Kidney (tissue), 14 donors: ENCODE results near the gene KIF26B. TPM values are rescaled to one million over a fixed set of nuclear protein-coding genes. Genes with fewer than 3 reads are reported as not detected.

Source experiments
- DNase-seq, 5 donors: peaks; one replicate each; pipeline ENCODE4 v3.0.0-alpha.2; 2013 to 2020
- FAIRE-seq: peaks from 2 replicates; lab custom pipeline; 2012; peaks lifted over from hg19 to GRCh38; lab: Jason Lieb, UNC
- H3K27ac ChIP-seq, 2 donors: one replicate each; pipeline ENCODE4 v1.7.0; 2013; ENCODE audit warnings: low read depth in 2 of 2, low read length in 2 of 2, inconsistent platforms in 1 of 2
- H3K27me3 ChIP-seq: one replicate; pipeline ENCODE4 v1.7.1; 2013; ENCODE audit warnings: low read length, inconsistent platforms; ENCODE audit not compliant: control insufficient read depth, insufficient read depth
- H3K36me3 ChIP-seq, 3 donors: one replicate each; pipeline versions ENCODE4 v1.7.0 to v1.7.1; 2013; ENCODE audit warnings: low read length in 3 of 3, control low read depth in 1 of 3, inconsistent platforms in 1 of 3; ENCODE audit not compliant: insufficient read depth in 3 of 3, control insufficient read depth in 2 of 3
- H3K4me1 ChIP-seq, 3 donors: one replicate each; pipeline versions ENCODE4 v1.7.0 to v1.7.1; 2013; ENCODE audit warnings: low read length in 3 of 3, inconsistent platforms in 1 of 3, low read depth in 1 of 3; ENCODE audit not compliant: control insufficient read depth in 2 of 3, insufficient read depth in 2 of 3
- H3K4me3 ChIP-seq, 3 donors: one replicate each; pipeline versions ENCODE4 v1.7.0 to v1.8.1; 2013; ENCODE audit warnings: low read length in 3 of 3, control low read depth in 1 of 3, inconsistent platforms in 1 of 3
- H3K9ac ChIP-seq, 3 donors: one replicate each; pipeline versions ENCODE4 v1.7.0 to v1.7.1; 2013; ENCODE audit warnings: low read length in 3 of 3, control low read depth in 1 of 3, inconsistent platforms in 1 of 3
- H3K9me3 ChIP-seq, 3 donors: one replicate each; pipeline versions ENCODE4 v1.7.0 to v1.7.1; 2013; ENCODE audit warnings: low read length in 3 of 3, control low read depth in 1 of 3, inconsistent platforms in 1 of 3; ENCODE audit not compliant: control insufficient read depth in 2 of 3, insufficient read depth in 1 of 3
- CTCF ChIP-seq: IDR thresholded peaks from 3 replicates; pipeline ENCODE4 v1.5.1; 2012; ENCODE audit warnings: mild to moderate bottlenecking, moderate library complexity, borderline replicate concordance; ENCODE audit not compliant: insufficient read depth; ENCODE audit errors: extremely low read depth
- intact Hi-C: fragments of 100-400 bp; cut with DNase I; formaldehyde crosslinking; loops from one replicate; pipeline ENCODE4 v1.11.1; 2022
- polyA plus RNA-seq: library from polyadenylated mRNA; stranded (reverse); fragments of 350-450 nt; fragmentation: Illumina TruSeq; extraction: RNeasy Lipid Tissue Mini Kit (QIAGEN cat#74804); gene quantifications from one replicate; pipeline ENCODE4 v1.2.3, GENCODE V29; 2014; ENCODE audit warnings: low read depth, low replicate concordance; ENCODE audit not compliant: insufficient read depth
- total RNA-seq: library from RNA; stranded (reverse); fragmentation: NEBNext Ultra II Directional; extraction: Animal tissue kit (Norgen Biotek cat#: 25700); gene quantifications from one replicate; pipeline ENCODE4 v1.2.1, GENCODE V29; 2021
- donor health status: control.
- donor health status: control.
- donor health status: control.
- donor health status: control.
- donor health status: control.
- donor health status: DM: yes; HTN: yes; CAD: no.
- donor health status: Normal renal cell carcinoma (clear cell type).

KIF26B gene
- total and polyA plus RNA-seq, 2 donors from 2014 or later: 0.52 to 10.7 TPM

- intact Hi-C loops: no loop called here
- TF ChIP-seq CTCF: no peak
- FAIRE-seq: no peak
- H3K4me3 ChIP-seq: no peak overlapping the region
- peaks cover 0 to 2% (median 0%) of the 10 kb centered on the region in 3 donors for H3K4me1 ChIP-seq
- no peak for DNase-seq
- H3K9ac ChIP-seq: no peak overlapping the region
- H3K27ac ChIP-seq: no peak overlapping the region
- no peaks in the 10 kb centered on the region for H3K9me3 ChIP-seq
- no peaks in the 10 kb centered on the region for H3K27me3 ChIP-seq
- no peaks in the 10 kb centered on the region for H3K36me3 ChIP-seq
Measured at GRCh38 chr1:245245021-245245667, 90.4 kb downstream of the KIF26B start.

- intact Hi-C loops: no loop called here
- Histone ChIP-seq H3K36me3 (no peaks in the 10 kb centered on the region), H3K27me3 (no peaks in the 10 kb centered on the region), H3K4me1 (peaks cover 0 to 2% (median 0%) of the 10 kb centered on the region in 3 donors), H3K9me3 (no peaks in the 10 kb centered on the region), H3K4me3 (no peak overlapping the region), H3K9ac (no peak overlapping the region), H3K27ac (no peak overlapping the region)
- no peak for FAIRE-seq
- TF ChIP-seq CTCF: no peak
- DNase-seq: no peak
Measured at GRCh38 chr1:245246433-245246832, 91.6 kb downstream of the KIF26B start.

- H3K27ac ChIP-seq: no peak overlapping the region
- no peak overlapping the region for H3K4me3 ChIP-seq
- H3K4me1 ChIP-seq: peaks cover 0 to 2% (median 0%) of the 10 kb centered on the region in 3 donors
- H3K36me3 ChIP-seq: no peaks in the 10 kb centered on the region
- H3K27me3 ChIP-seq: no peaks in the 10 kb centered on the region
- intact Hi-C loops: no loop called here
- DNase-seq (no peak), FAIRE-seq (no peak)
- no peak overlapping the region for H3K9ac ChIP-seq
- H3K9me3 ChIP-seq: no peaks in the 10 kb centered on the region
- no peak for TF ChIP-seq CTCF
Measured at GRCh38 chr1:245247356-245247755, 92.6 kb downstream of the KIF26B start.
